GM18858 (cell line): Measurements from ENCODE around the gene VGLL1.
A peak's percentile ranks its signal among the peaks of the same experiment; 100 is the strongest.

ENCODE experiments used
- ATAC-seq: cut with Tn5 transposase; IDR thresholded peaks from one replicate; pipeline ENCODE4 v1.9.1; 2021; ENCODE audit not compliant: unreplicated experiment

The VGLL1 gene

GRCh38 chrX:136549226-136549625 lies 17.2 kb downstream of the VGLL1 start:
- no peak for ATAC-seq

DNA sequence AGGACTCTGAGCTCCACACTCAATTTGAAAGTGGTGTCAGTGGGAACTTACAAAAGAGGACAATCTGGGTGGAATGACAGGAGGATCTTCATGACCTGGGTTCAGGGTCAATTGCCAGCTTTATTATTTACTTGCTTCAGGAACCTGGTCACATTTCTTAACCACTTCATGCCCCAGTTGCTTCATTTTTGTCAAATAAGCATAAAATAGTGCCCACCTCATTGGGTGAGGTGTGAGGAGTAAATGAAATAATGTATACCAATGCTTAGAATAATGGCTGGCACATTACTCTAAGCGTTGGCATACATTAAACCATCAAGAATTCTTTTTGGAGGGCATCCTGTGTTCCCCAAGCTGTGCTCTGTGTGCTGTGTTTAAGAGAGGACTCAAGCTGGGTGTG lies 19.4 kb downstream of the VGLL1 start:
- ATAC-seq = no peak

DNA sequence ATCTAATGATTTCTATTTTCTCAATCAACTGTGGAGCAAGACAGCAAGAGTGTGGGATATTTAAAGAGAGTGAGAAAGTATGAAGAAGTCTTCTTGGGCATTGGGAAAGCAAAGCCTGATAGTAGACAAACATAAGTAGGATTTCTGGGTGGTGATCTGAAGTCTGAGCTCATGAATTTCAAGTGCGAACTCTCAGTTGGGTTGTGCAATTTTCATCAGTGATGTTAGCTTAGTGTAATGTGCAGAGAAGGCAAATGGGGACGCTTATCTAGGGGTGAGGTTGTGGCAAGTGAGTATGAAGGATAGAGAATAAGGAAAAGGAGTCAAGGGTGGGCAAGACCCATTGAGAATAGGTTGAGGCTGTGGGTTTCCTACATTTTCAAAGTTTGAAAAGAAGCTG lies 23.7 kb downstream of the VGLL1 start:
- no peak for ATAC-seq

DNA sequence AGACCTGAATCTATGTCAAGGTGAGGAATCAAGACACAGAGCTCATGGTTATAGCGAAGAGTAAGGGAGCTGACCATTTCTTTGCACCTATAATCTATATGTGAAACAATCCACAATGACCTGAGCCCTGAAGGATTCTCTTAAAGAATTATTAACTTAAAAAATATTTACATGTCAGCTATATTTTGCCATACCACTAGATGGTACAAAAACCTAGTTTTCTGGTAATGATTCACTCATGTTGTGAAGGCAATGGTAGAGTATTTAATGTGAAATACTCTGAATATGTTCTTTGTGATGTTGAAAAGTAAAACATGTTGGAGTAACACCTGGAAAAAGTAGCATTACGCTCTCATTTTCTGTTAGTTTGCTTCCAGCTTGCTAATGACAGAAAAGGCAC lies 40.0 kb downstream of the VGLL1 start:
- no peak for ATAC-seq

GRCh38 chrX:136574548-136574947 lies 42.5 kb downstream of the VGLL1 start:
- ATAC-seq = no peak

GRCh38 chrX:136577552-136577951 lies 45.5 kb downstream of the VGLL1 start:
- ATAC-seq = peak; percentile 92

DNA sequence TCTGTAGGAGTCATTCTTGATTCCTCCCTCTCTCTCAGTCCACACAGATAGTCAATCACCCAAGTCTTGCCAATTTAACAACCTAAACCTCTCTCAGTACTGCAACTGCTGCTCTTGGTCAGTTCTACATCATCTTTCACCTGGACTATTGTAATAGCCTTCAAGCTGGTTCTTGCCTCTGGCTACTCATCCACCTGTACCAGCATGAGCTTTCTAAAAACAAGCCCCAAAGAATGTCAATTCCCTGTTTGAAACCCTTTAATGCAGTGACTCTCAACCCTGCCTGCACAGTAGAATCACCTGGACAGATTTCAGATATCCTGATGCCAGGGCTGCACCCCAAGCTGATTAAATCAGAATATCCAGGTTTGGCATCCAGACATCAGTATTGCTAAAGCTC lies 48.3 kb downstream of the VGLL1 start:
- ATAC-seq = no peak

GRCh38 chrX:136582624-136583023 lies 50.6 kb downstream of the VGLL1 start:
- ATAC-seq = no peak

- ATAC-seq = no peak
These were observed 52.5 kb downstream of the VGLL1 start for GRCh38 chrX:136584545-136584944.

GRCh38 chrX:136585262-136585661 lies 53.2 kb downstream of the VGLL1 start:
- ATAC-seq = no peak

DNA sequence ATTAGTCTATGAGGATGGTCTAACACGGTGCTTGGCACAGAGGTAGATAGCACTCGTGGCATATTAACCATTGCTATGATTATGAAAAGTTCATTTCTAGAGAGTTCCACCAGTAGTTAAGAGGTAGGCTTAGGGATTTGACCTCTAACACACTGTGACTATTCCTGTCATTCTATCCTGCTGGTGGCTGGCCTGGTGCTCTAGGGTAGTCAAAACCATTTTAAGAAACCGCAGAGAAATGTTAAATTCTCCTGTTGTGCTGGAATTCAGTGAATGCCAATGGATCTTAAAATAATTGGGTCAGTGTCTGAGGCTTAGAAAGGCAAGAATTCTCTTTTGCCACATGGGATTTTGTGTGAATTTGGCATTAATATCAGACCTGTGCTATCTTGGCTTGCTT lies 53.9 kb downstream of the VGLL1 start:
- ATAC-seq = no peak

- no peak for ATAC-seq
These were observed 54.4 kb downstream of the VGLL1 start for GRCh38 chrX:136586386-136586785.

- ATAC-seq = no peak
These were observed 55.5 kb downstream of the VGLL1 start for GRCh38 chrX:136587532-136587931.

DNA sequence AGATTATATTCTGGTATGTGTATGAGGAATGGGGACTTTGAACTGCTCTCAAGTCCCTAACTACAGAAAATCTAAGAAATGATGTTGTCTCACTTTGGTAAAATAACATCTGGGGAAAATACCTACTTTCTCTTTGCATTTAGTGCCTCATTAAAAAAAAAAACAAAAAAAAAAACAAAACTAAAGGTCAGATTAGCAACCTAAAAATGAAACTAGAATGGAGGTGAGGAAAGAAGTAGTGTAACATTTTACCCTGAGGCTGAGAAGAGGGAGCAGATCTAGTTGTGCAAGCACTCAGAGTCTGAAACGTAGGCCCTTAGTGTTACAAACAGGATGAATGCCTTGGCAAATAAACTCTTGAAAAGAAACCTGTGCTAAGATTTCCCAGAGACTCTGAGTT lies 56.0 kb downstream of the VGLL1 start:
- peak; percentile 43 for ATAC-seq

DNA sequence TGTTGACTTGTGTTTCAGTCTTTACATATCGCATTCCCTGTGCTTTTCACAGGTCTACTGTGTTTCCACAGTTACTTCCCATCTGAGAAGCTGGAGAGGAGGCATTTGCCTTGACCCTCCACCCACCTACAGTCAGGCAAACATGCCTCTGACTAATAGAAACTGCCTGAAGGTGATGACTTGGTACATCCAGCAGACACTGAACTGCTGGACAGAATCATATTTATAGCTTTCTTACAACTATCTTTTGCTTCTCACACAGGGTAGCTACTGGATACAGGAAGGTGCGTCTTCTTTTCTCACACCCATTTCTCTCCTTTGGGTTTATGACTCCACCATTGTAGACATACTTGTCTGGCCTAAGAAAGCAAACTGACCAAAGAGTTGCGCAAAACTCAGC lies 58.0 kb downstream of the VGLL1 start:
- no peak for ATAC-seq

- ATAC-seq = no peak
These were observed 65.3 kb downstream of the VGLL1 start for GRCh38 chrX:136597356-136597755.

DNA sequence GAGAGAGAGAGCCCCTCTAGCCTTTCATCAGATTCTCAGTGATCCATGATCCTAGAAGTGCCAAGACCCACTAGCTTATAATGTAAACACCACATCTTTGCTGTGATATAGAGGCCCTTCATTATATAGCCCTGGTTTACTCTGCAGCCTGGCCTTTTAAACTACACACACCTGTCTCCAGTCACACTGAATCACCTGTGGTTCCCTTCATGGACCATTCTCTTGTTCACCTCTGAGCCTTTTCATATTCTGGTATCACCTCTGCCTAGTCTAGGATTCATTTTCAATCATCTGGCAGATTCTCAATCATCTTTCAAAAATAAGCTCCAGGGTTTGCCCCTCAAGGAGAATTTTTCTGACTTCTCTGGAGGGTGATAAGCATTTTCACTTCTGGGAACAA lies 65.9 kb downstream of the VGLL1 start:
- no peak for ATAC-seq

- ATAC-seq = no peak
These were observed 66.6 kb downstream of the VGLL1 start for GRCh38 chrX:136598631-136599030.

DNA sequence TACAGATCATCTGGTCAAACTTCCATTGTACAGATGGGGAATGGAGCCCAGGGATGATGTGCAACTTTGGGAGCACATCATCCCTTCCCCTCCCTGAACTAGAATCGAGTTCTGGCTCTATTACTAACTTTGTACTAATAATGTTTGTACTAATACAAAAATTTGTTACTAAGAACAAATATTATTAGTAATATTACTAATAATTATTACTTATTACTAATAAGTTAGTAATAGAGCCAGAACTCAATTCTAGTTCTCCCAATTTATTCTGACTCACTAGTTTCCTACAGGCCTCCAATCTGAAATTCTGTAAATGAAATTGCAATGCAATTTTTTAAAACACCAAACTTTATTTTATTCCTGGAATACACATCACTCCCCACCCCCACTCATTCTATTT lies 68.0 kb downstream of the VGLL1 start:
- ATAC-seq = no peak
